K562 (cell line): ENCODE results near the gene PTPN7. TPM values are rescaled to one million over a fixed set of nuclear protein-coding genes. Genes with fewer than 3 reads are reported as not detected.

Experiments
- BDP1 ChIP-seq: IDR thresholded peaks from 3 replicates; pipeline ENCODE4 v1.6.1; 2011; ENCODE audit not compliant: insufficient read length, insufficient read depth
- EHMT2 ChIP-seq: fragments of 450-650 bp; IDR thresholded peaks from 2 replicates; pipeline ENCODE4 v1.6.1; 2018; ENCODE audit warnings: antibody characterized with exemption
- NR2F6 ChIP-seq: fragments of 450-650 bp; formaldehyde crosslinking; IDR thresholded peaks from 2 replicates; pipeline ENCODE4 v1.4.0; 2020; ENCODE audit warnings: mild to moderate bottlenecking
- TEAD4 ChIP-seq, 2 experiments: sonication (generic) in 1 of 2; formaldehyde crosslinking in 1 of 2; IDR thresholded peaks; 2 replicates each; pipeline versions ENCODE4 v1.6.1 to v1.8.0; 2012 to 2022; ENCODE audit warnings: borderline replicate concordance in 1 of 2, inconsistent platforms in 1 of 2, low read length in 1 of 2, mild to moderate bottlenecking in 1 of 2, missing genetic modification reagents in 1 of 2
- ZBTB11 ChIP-seq, 3 experiments: fragments of 200-800 bp in 1 of 3; fragments of 250-450 bp in 1 of 3; fragments of 450-650 bp in 1 of 3; sonication (Bioruptor Pico) in 1 of 3; sonication (Bioruptor generic) in 1 of 3; formaldehyde crosslinking in 1 of 3; IDR thresholded peaks; 2 replicates each; pipeline versions ENCODE4 v1.6.1 to v1.8.0; 2016 to 2022; ENCODE audit warnings: mild to moderate bottlenecking in 2 of 3, missing genetic modification characterization in 2 of 3, missing compliant biosample characterization in 1 of 3, moderate library complexity in 1 of 3
- ZBTB40 ChIP-seq, 2 experiments: fragments of 450-650 bp in 1 of 2; sonication (generic) in 1 of 2; formaldehyde crosslinking in 1 of 2; IDR thresholded peaks; 2 replicates each; pipeline versions ENCODE4 v1.7.1 to v1.9.0; 2016 to 2022; ENCODE audit warnings: inconsistent platforms in 1 of 2, mild to moderate bottlenecking in 1 of 2, missing genetic modification reagents in 1 of 2
- ZHX1 ChIP-seq: fragments of 150-350 bp; conservative IDR thresholded peaks from 2 replicates; pipeline ENCODE4 v1.6.1; 2014; ENCODE audit warnings: low read length
- ZNF263 ChIP-seq: sonication (generic); formaldehyde crosslinking; IDR thresholded peaks from 2 replicates; pipeline ENCODE4 v1.8.0; 2022; ENCODE audit warnings: mild to moderate bottlenecking, missing genetic modification reagents, borderline replicate concordance
- polyA plus RNA-seq, 8 experiments: library from polyadenylated mRNA; depleted of rRNA in 4 of 8; stranded (reverse) in 5 of 8; unstranded in 3 of 8; fragments of >200 nt; fragmentation: Nextera tagmentation in 2 of 8; fragmentation: Illumina TruSeq in 1 of 8; extraction: Ambion mirVana in 2 of 8; extraction: Trizol in 1 of 8; gene quantifications; 2 replicates each; pipeline versions ENCODE4 v1.2.1 to v1.2.3, GENCODE V29; 2011 to 2014; ENCODE audit warnings: inconsistent platforms in 1 of 8, missing spikeins in 1 of 8
- total RNA-seq, 7 experiments: library from RNA; depleted of rRNA in 6 of 7; stranded (reverse); fragments of >200 nt in 6 of 7; fragmentation: Illumina TruSeq in 2 of 7; extraction: Trizol in 2 of 7; gene quantifications; 2 replicates each; pipeline versions ENCODE4 v1.2.1 to v1.2.3, GENCODE V29; 2011 to 2021; ENCODE audit warnings: low replicate concordance in 1 of 7

Gene PTPN7
- total and polyA plus RNA-seq, 9 of the 15 experiments (the other 6 are each of a cell fraction or from before 2014, with no cell fraction given) = 18.7 to 144 (median 120) TPM

GRCh38 chr1:202159534-202160371 lies 649 bp downstream of the PTPN7 start (continued):
- peak; percentile 12; the same call in 1 of the 2 replicates for TF ChIP-seq ZBTB40 (IDR thresholded peaks at IDR 0.05)
- 0 out of 2 replicates have a peak, but pooled peaks have one; percentile 22 for TF ChIP-seq ZBTB40 (CRISPR knock-in tag; IDR thresholded peaks at IDR 0.05)
- peak; percentile 6; the same call in 1 of the 2 replicates for TF ChIP-seq EHMT2
- no peak for TF ChIP-seq BDP1
- TF ChIP-seq ZHX1 = peak; percentile 79; the same call in 1 of the 2 replicates
- peak; percentile 31; the same call in 1 of the 2 replicates for TF ChIP-seq TEAD4 (IDR thresholded peaks at IDR 0.05; ENCODE audit: low read length)
- TF ChIP-seq TEAD4 (CRISPR knock-in tag; IDR thresholded peaks at IDR 0.05; ENCODE audit: borderline replicate concordance) = no peak
- no peak; the same call in 1 of the 2 replicates for TF ChIP-seq ZNF263
- TF ChIP-seq ZBTB11 (CRISPR knock-in tag; IDR thresholded peaks at IDR 0.05) = peak in 1 of 3 experiments; percentile 64; a peak in 2 of 6 replicates
- no peak for TF ChIP-seq NR2F6 (CRISPR knock-in tag)
